GM19463 (cell line): Measurements from ENCODE around the gene FXR2.

Source experiments
- ATAC-seq: cut with Tn5 transposase; IDR thresholded peaks from one replicate; pipeline ENCODE4 v1.9.1; 2021; ENCODE audit warnings: mild to moderate bottlenecking, moderate library complexity; ENCODE audit not compliant: unreplicated experiment

The FXR2 gene

GRCh38 chr17:7552621-7553051 lies 62.1 kb downstream of the FXR2 start:
- peak; percentile 71 for ATAC-seq

- no peak for ATAC-seq
Observed at GRCh38 chr17:7551396-7551795, 63.3 kb downstream of the FXR2 start.

GRCh38 chr17:7550344-7550743 lies 64.4 kb downstream of the FXR2 start:
- ATAC-seq: no peak

- ATAC-seq: no peak
Observed at GRCh38 chr17:7549401-7550055, 65.2 kb downstream of the FXR2 start.

- ATAC-seq: no peak
Observed at GRCh38 chr17:7548585-7549400, 65.9 kb downstream of the FXR2 start, which contains the start of gene TNFSF12. Gene TNFSF12, plus strand, starts transcription at chr17:7549058. Its CDS starts 96 bp downstream, at chr17:7549154.

- no peak for ATAC-seq
Observed at GRCh38 chr17:7544911-7545310, 69.8 kb downstream of the FXR2 start.
